ENCODE results near the gene FGFR3.

Gene FGFR3

GRCh38 chr4:1792832-1793495 is at the start of gene FGFR3:
Gene FGFR3, plus strand, starts transcription at chr4:1793293. Its CDS starts 642 bp downstream, at chr4:1793935.
- POLR2A ChIA-PET, result no interaction called here
- CTCF ChIA-PET, result interaction anchor here (1.3 to 11.8 kb wide), 3 partner anchors 18 to 118 kb away, joined by 4 to 107 read pairs (median 6); no protein-coding TSS in a partner anchor
- peak within 1 kb of the TSS; percentile 45 for H3K4me3 ChIP-seq (ENCODE audit: low read depth, low read length)
- DNase-seq (ENCODE audit: low read depth, low spot score), result no peak
- TF ChIP-seq CTCF (IDR thresholded peaks at IDR 0.05; ENCODE audit: insufficient read depth, low read length, missing control alignments), result no peak

- DNase-seq (ENCODE audit: low read depth, low spot score), result no peak
- CTCF ChIA-PET, result interaction anchor here (1.0 to 7.5 kb wide), 9 partner anchors 11 to 168 kb away, joined by 3 to 205 read pairs (median 26); no protein-coding TSS in a partner anchor
- POLR2A ChIA-PET, result no interaction called here
- H3K4me3 ChIP-seq (ENCODE audit: low read depth, low read length), result no peak overlapping the region
- TF ChIP-seq CTCF (IDR thresholded peaks at IDR 0.05; ENCODE audit: insufficient read depth, low read length, missing control alignments), result no peak
Observed at GRCh38 chr4:1743551-1743950, 49.5 kb upstream of the FGFR3 start.

DNA sequence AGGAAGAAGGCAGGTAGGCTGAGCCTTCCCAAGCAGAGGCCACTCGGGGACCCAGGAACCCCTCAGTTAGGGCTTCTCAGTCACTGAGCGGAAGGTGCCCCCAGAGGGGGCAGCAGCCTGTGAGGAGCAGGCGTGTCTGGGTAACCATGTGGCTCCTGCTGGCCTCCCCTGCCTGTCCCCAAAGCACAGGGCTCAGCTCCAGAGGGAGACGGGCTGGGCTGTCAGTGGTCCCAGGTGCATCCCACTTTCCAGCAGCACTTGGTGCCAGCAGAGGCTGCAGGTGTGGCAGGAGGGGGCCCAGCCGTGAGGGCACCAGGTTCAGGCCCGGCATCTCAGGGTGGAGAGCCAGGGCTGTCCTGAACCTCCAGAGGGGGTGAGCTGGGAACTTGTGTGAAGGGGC is 49.1 kb upstream of the FGFR3 start:
- ChIA-PET CTCF (interaction anchor here (2.2 to 7.5 kb wide), 6 partner anchors 10 to 166 kb away, joined by 8 to 205 read pairs (median 51); no protein-coding TSS in a partner anchor), POLR2A (no interaction called here)
- no peak overlapping the region for H3K4me3 ChIP-seq (ENCODE audit: low read depth, low read length)
- no peak for DNase-seq (ENCODE audit: low read depth, low spot score)
- TF ChIP-seq CTCF (IDR thresholded peaks at IDR 0.05; ENCODE audit: insufficient read depth, low read length, missing control alignments), result no peak

GRCh38 chr4:1744552-1744951 is 48.5 kb upstream of the FGFR3 start:
- DNase-seq (ENCODE audit: low read depth, low spot score), result no peak
- CTCF ChIA-PET, result interaction anchor here (1.0 to 7.5 kb wide), 8 partner anchors 10 to 165 kb away, joined by 4 to 205 read pairs (median 18); no protein-coding TSS in a partner anchor
- H3K4me3 ChIP-seq (ENCODE audit: low read depth, low read length), result no peak overlapping the region
- POLR2A ChIA-PET, result no interaction called here
- TF ChIP-seq CTCF (IDR thresholded peaks at IDR 0.05; ENCODE audit: insufficient read depth, low read length, missing control alignments), result no peak

DNA sequence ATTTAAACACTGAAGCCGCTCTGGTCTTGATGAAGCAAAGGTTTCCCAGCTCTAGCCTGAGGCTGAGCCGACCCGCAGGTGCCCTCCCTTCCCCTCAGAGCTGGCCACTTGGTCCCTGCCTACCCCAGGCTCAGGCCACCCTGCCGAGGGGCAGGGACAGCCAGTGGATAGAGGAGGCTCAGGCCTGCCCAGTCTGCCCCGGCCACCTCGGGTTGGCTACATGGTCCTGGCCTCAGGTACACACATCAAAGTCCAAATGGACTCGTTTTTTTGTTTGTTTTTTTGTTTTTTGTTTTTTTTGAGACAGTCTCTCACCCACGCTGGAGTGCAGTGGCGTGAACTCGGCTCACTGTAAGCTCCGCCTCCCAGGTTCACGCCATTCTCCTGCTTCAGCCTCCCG is 47.9 kb upstream of the FGFR3 start:
- ChIA-PET POLR2A (no interaction called here), CTCF (interaction anchor here (0.8 to 7.5 kb wide), 12 partner anchors 9 to 165 kb away, joined by 3 to 205 read pairs (median 8); no protein-coding TSS in a partner anchor)
- TF ChIP-seq CTCF (IDR thresholded peaks at IDR 0.05; ENCODE audit: insufficient read depth, low read length, missing control alignments), result no peak

GRCh38 chr4:1745697-1746096 is 47.4 kb upstream of the FGFR3 start:
- CTCF ChIA-PET, result interaction anchor here (0.8 to 7.5 kb wide), 10 partner anchors 12 to 164 kb away, joined by 3 to 205 read pairs (median 8); no protein-coding TSS in a partner anchor
- no peak overlapping the region for H3K4me3 ChIP-seq (ENCODE audit: low read depth, low read length)
- no peak for TF ChIP-seq CTCF (IDR thresholded peaks at IDR 0.05; ENCODE audit: insufficient read depth, low read length, missing control alignments)
- DNase-seq (ENCODE audit: low read depth, low spot score), result no peak
- POLR2A ChIA-PET, result no interaction called here

More for the DNA sequence above, 47.9 kb upstream of the FGFR3 start:
- DNase-seq (ENCODE audit: low read depth, low spot score), result no peak
- no peak overlapping the region for H3K4me3 ChIP-seq (ENCODE audit: low read depth, low read length)

All from AG04449 (cell line).